Measurements from ENCODE around the gene KIF4A. TPM values are rescaled to one million over a fixed set of nuclear protein-coding genes. Genes with fewer than 3 reads are reported as not detected.

The KIF4A gene
- polyA plus RNA-seq, 4 donors = 0.54 to 8.3 (median 4.0) TPM

- H3K27me3 ChIP-seq (ENCODE audit: control insufficient read depth in 3 of 3, insufficient read depth in 3 of 3, low read length in 3 of 3) = no peaks in the 10 kb centered on the region
- FAIRE-seq (no peak), DNase-seq (peak; percentile 4 to 16)
- no peaks in the 10 kb centered on the region for H3K36me3 ChIP-seq (ENCODE audit: control insufficient read depth in 3 of 3, insufficient read depth in 2 of 3, low read depth in 1 of 3, low read length in 3 of 3)
- no peak overlapping the region for H3K4me3 ChIP-seq (ENCODE audit: low read depth in 1 of 3, low read length in 3 of 3)
- H3K4me1 ChIP-seq (ENCODE audit: control insufficient read depth in 3 of 3, insufficient read depth in 2 of 3, low read depth in 1 of 3, low read length in 2 of 3) = peaks cover 0 to 16% (median 0%) of the 10 kb centered on the region in 3 donors
- no peaks in the 10 kb centered on the region for H3K9me3 ChIP-seq (ENCODE audit: control insufficient read depth in 2 of 2, insufficient read depth in 1 of 2, low read depth in 1 of 2, low read length in 1 of 2)
- peak overlapping the region in 1 of 3 donors; percentile 81 for H3K27ac ChIP-seq (ENCODE audit: low read depth in 1 of 3, low read length in 2 of 3)
- WGBS, 3 donors = 82 to 94% (median 84%) methylated on average over 1 of the region's 1 CpG
Observed at GRCh38 chrX:70254063-70254400, 35.9 kb upstream of the KIF4A start.

DNA sequence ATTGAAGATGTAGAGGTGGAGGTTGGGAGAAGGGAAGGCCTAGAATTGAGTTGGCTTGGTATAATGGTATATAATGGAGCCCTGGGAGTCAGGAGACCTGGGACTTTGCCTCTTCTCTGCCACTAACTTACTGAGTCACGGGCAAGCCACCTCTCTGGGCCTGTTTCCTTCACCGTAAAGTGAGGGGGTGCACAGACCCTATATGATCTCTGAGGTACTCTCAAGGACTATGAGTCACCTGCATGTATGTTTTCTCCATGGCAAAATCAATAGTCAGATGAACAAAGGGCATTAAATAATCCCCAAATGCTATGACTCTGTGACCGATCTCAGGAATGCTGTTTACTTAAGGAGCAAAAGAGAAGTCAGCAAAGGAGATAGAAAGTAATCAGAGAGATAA lies 35.0 kb upstream of the KIF4A start:
- no peaks in the 10 kb centered on the region for H3K27me3 ChIP-seq (ENCODE audit: control insufficient read depth in 3 of 3, insufficient read depth in 3 of 3, low read length in 3 of 3)
- DNase-seq (peak; percentile 58), FAIRE-seq (no peak)
- H3K36me3 ChIP-seq (ENCODE audit: control insufficient read depth in 3 of 3, insufficient read depth in 2 of 3, low read depth in 1 of 3, low read length in 3 of 3) = no peaks in the 10 kb centered on the region
- H3K9me3 ChIP-seq (ENCODE audit: control insufficient read depth in 2 of 2, insufficient read depth in 1 of 2, low read depth in 1 of 2, low read length in 1 of 2) = no peaks in the 10 kb centered on the region
- WGBS, 3 donors = 40 to 65% (median 63%) methylated on average over 3 of the region's 3 CpGs
- H3K4me3 ChIP-seq (ENCODE audit: low read depth in 1 of 3, low read length in 3 of 3) = no peak overlapping the region
- H3K27ac ChIP-seq (ENCODE audit: low read depth in 1 of 3, low read length in 2 of 3) = peak overlapping the region in 2 of 3 donors; percentile 27 to 81
- peaks cover 0 to 16% (median 0%) of the 10 kb centered on the region in 3 donors for H3K4me1 ChIP-seq (ENCODE audit: control insufficient read depth in 3 of 3, insufficient read depth in 2 of 3, low read depth in 1 of 3, low read length in 2 of 3)

DNA sequence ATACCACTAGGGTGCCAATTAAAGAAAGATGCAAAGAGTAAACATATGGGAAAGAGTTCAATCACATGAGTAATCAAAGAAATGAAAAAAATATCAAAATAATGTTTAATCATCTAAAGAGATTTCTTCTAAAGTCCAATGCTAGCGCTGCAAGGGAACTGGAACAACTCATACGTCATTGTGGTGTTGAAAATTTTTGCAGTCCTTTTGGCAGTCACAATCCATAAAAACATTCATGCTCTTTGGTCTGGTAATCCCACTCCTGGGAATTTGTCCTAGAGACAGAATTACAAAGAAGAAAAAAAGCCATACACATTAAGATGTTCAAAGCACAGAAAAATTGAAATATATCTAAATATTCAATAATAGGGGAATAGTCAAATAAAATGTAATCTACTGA lies 34.5 kb upstream of the KIF4A start:
- no peaks in the 10 kb centered on the region for H3K36me3 ChIP-seq (ENCODE audit: control insufficient read depth in 3 of 3, insufficient read depth in 2 of 3, low read depth in 1 of 3, low read length in 3 of 3)
- H3K4me3 ChIP-seq (ENCODE audit: low read depth in 1 of 3, low read length in 3 of 3) = no peak overlapping the region
- no peak for FAIRE-seq
- 63 to 86% (median 85%) methylated on average over 2 of the region's 2 CpGs for WGBS, 3 donors
- no peak overlapping the region for H3K27ac ChIP-seq (ENCODE audit: low read depth in 1 of 3, low read length in 2 of 3)
- H3K4me1 ChIP-seq (ENCODE audit: control insufficient read depth in 3 of 3, insufficient read depth in 2 of 3, low read depth in 1 of 3, low read length in 2 of 3) = peaks cover 0 to 16% (median 0%) of the 10 kb centered on the region in 3 donors
- no peaks in the 10 kb centered on the region for H3K27me3 ChIP-seq (ENCODE audit: control insufficient read depth in 3 of 3, insufficient read depth in 3 of 3, low read length in 3 of 3)
- H3K9me3 ChIP-seq (ENCODE audit: control insufficient read depth in 2 of 2, insufficient read depth in 1 of 2, low read depth in 1 of 2, low read length in 1 of 2) = no peaks in the 10 kb centered on the region
- no peak for DNase-seq

DNA sequence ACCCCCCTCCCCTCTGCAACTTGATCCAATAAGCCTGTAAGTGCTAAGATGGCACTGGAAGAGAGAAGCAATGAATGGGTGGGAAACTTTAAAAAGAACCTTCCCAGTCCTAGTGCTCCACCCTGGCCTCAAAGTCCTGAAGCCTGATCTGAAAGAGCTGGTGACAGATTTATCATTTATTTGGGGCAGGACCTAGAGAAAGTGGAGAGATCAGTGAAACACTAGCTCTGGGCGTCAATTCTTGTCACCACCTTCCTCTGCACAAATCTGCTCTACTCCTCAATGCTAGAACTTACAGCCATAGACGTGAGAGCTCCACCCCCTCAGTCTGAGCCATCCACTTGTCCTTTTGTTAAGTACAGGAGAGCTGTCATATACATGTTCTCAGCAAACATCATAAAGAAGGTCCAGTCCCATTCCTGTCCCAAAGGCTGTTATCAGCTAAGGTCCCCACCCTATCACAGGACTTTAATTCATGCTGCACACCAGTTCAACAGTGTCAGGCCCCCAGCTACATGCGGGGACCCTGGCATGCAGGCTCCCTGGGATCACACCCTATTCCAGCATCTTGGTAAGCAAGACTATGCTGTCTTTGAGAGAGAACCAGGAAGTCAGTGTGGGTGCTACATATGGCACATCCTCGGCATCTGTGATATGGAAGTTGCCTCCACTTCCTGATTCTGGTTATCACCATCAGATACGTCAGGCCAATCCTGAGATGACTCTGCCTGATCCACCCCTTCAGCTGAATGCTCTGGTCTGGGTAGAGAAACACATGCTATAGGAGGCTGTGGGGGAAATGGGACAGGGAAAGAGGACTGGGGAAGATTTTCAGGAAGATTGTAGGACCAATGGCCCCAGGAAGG lies 32.2 kb upstream of the KIF4A start:
- no peak for FAIRE-seq
- peaks cover 0 to 16% (median 0%) of the 10 kb centered on the region in 3 donors for H3K4me1 ChIP-seq (ENCODE audit: control insufficient read depth in 3 of 3, insufficient read depth in 2 of 3, low read depth in 1 of 3, low read length in 2 of 3)
- H3K9me3 ChIP-seq (ENCODE audit: control insufficient read depth in 2 of 2, insufficient read depth in 1 of 2, low read depth in 1 of 2, low read length in 1 of 2) = no peaks in the 10 kb centered on the region
- no peaks in the 10 kb centered on the region for H3K27me3 ChIP-seq (ENCODE audit: control insufficient read depth in 3 of 3, insufficient read depth in 3 of 3, low read length in 3 of 3)
- 59 to 79% (median 62%) methylated on average over 5 of the region's 5 CpGs for WGBS, 3 donors
- peak; percentile 15 to 21 for DNase-seq
- H3K27ac ChIP-seq (ENCODE audit: low read depth in 1 of 3, low read length in 2 of 3) = no peak overlapping the region
- no peaks in the 10 kb centered on the region for H3K36me3 ChIP-seq (ENCODE audit: control insufficient read depth in 3 of 3, insufficient read depth in 2 of 3, low read depth in 1 of 3, low read length in 3 of 3)
- no peak overlapping the region for H3K4me3 ChIP-seq (ENCODE audit: low read depth in 1 of 3, low read length in 3 of 3)

DNA sequence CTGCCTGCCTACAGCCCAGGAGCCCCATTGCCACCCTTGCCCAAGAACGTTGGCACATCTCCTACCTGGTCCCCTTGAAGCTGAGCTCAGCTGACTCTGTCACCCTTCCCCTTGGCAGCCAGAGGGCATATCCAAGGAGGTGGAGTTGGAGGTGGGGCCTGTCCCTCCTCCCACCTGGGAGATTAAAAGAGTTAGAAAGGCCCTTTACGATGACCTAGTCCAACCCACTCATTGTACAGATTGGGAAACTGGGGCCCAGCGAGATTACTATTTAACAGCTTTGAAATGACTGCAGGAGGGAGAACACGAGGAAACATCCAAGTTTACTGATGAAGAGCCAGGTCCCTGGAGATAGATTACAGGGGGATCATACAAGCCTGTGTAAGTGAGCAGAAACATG lies 29.8 kb upstream of the KIF4A start, which contains the start of gene P2RY4:
P2RY4 (minus strand) TSS at position 101 of the 400 bp plus-strand sequence. CDS start 580 bp downstream, outside the sequence.
- Histone ChIP-seq H3K27ac (ENCODE audit: low read depth in 1 of 3, low read length in 2 of 3) (no peak within 1 kb of the TSS), H3K4me3 (ENCODE audit: low read depth in 1 of 3, low read length in 3 of 3) (no peak within 1 kb of the TSS), H3K9me3 (ENCODE audit: control insufficient read depth in 2 of 2, insufficient read depth in 1 of 2, low read depth in 1 of 2, low read length in 1 of 2) (no peaks in the 10 kb centered on the region), H3K36me3 (ENCODE audit: control insufficient read depth in 3 of 3, insufficient read depth in 2 of 3, low read depth in 1 of 3, low read length in 3 of 3) (no peaks in the 10 kb centered on the region), H3K27me3 (ENCODE audit: control insufficient read depth in 3 of 3, insufficient read depth in 3 of 3, low read length in 3 of 3) (no peaks in the 10 kb centered on the region), H3K4me1 (ENCODE audit: control insufficient read depth in 3 of 3, insufficient read depth in 2 of 3, low read depth in 1 of 3, low read length in 2 of 3) (peaks cover 0 to 8% (median 0%) of the 10 kb centered on the region in 3 donors)
- FAIRE-seq (no peak), DNase-seq (peak in 1 of 2 donors; percentile 26)
- 52 to 65% (median 55%) methylated on average over 4 of the region's 4 CpGs for WGBS, 3 donors

GRCh38 chrX:70262952-70263567 lies 26.8 kb upstream of the KIF4A start:
- Histone ChIP-seq H3K9me3 (ENCODE audit: control insufficient read depth in 2 of 2, insufficient read depth in 1 of 2, low read depth in 1 of 2, low read length in 1 of 2) (no peaks in the 10 kb centered on the region), H3K4me3 (ENCODE audit: low read depth in 1 of 3, low read length in 3 of 3) (no peak overlapping the region), H3K36me3 (ENCODE audit: control insufficient read depth in 3 of 3, insufficient read depth in 2 of 3, low read depth in 1 of 3, low read length in 3 of 3) (no peaks in the 10 kb centered on the region), H3K27me3 (ENCODE audit: control insufficient read depth in 3 of 3, insufficient read depth in 3 of 3, low read length in 3 of 3) (no peaks in the 10 kb centered on the region), H3K4me1 (ENCODE audit: control insufficient read depth in 3 of 3, insufficient read depth in 2 of 3, low read depth in 1 of 3, low read length in 2 of 3) (no peaks in the 10 kb centered on the region), H3K27ac (ENCODE audit: low read depth in 1 of 3, low read length in 2 of 3) (no peak overlapping the region)
- WGBS, 3 donors = 16 to 30% (median 20%) methylated on average over 4 to 7 of the region's 7 CpGs
- DNase-seq = peak; percentile 57 to 71
- FAIRE-seq = no peak

DNA sequence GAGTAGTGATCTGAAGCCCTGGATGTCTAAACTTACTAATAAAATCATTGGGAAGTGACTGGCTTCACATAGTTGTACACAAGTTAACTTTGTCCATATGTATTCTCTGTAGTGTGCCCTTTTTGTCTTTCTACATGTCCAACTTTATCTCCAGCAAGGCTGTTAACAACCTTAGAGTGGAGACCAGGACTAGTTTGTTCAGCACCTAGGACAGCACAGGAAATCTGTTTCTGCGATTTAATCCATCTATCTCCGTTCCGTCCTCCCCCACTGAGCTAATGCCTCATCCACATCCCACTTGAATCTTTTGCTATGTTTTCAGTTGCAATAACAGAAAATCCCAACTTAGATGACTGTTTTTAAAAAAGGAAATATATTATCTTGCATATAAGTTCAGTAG lies 25.1 kb upstream of the KIF4A start:
- Histone ChIP-seq H3K4me1 (ENCODE audit: control insufficient read depth in 3 of 3, insufficient read depth in 2 of 3, low read depth in 1 of 3, low read length in 2 of 3) (no peaks in the 10 kb centered on the region), H3K9me3 (ENCODE audit: control insufficient read depth in 2 of 2, insufficient read depth in 1 of 2, low read depth in 1 of 2, low read length in 1 of 2) (no peaks in the 10 kb centered on the region), H3K4me3 (ENCODE audit: low read depth in 1 of 3, low read length in 3 of 3) (no peak overlapping the region), H3K36me3 (ENCODE audit: control insufficient read depth in 3 of 3, insufficient read depth in 2 of 3, low read depth in 1 of 3, low read length in 3 of 3) (no peaks in the 10 kb centered on the region), H3K27me3 (ENCODE audit: control insufficient read depth in 3 of 3, insufficient read depth in 3 of 3, low read length in 3 of 3) (no peaks in the 10 kb centered on the region), H3K27ac (ENCODE audit: low read depth in 1 of 3, low read length in 2 of 3) (no peak overlapping the region)
- FAIRE-seq (no peak), DNase-seq (no peak)
- 50 to 80% (median 77%) methylated on average over 3 of the region's 3 CpGs for WGBS, 3 donors

DNA sequence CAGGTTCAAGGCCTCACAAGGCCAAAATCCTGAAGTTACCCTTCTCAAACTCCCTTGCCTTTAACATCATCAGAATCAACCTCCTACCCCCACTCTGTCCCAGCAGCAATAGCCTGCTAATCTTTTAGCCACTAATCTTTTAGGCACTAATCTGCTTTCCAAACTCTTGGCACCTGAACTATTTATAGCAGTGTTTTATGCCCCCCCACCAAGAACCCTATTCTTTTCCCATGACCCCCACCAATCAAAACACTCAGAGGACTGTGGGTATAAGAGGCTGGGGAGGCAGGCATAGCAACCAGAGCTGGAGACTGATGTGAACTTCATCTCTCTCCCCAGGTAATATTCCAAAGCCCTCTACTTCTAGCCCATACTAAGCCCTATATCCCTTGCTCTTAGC lies 21.9 kb upstream of the KIF4A start, which contains the start of gene ARR3:
ARR3 (plus strand) TSS at position 301 of the 400 bp plus-strand sequence. CDS start 1,052 bp downstream, outside the sequence.
- no peaks in the 10 kb centered on the region for H3K4me1 ChIP-seq (ENCODE audit: control insufficient read depth in 3 of 3, insufficient read depth in 2 of 3, low read depth in 1 of 3, low read length in 2 of 3)
- H3K9me3 ChIP-seq (ENCODE audit: control insufficient read depth in 2 of 2, insufficient read depth in 1 of 2, low read depth in 1 of 2, low read length in 1 of 2) = no peaks in the 10 kb centered on the region
- no peak within 1 kb of the TSS for H3K4me3 ChIP-seq (ENCODE audit: low read depth in 1 of 3, low read length in 3 of 3)
- DNase-seq (no peak), FAIRE-seq (no peak)
- H3K27me3 ChIP-seq (ENCODE audit: control insufficient read depth in 3 of 3, insufficient read depth in 3 of 3, low read length in 3 of 3) = no peaks in the 10 kb centered on the region
- H3K27ac ChIP-seq (ENCODE audit: low read depth in 1 of 3, low read length in 2 of 3) = no peak within 1 kb of the TSS
- H3K36me3 ChIP-seq (ENCODE audit: control insufficient read depth in 3 of 3, insufficient read depth in 2 of 3, low read depth in 1 of 3, low read length in 3 of 3) = no peaks in the 10 kb centered on the region
